HEK293 (cell line): Measurements from ENCODE around the gene EFHC1.

ENCODE experiments used
- GLIS1 ChIP-seq: fragments of 450-650 bp; formaldehyde crosslinking; IDR thresholded peaks from 2 replicates; pipeline ENCODE4 v1.5.1; 2016; ENCODE audit warnings: missing biosample characterization, missing genetic modification characterization
- GLIS2 ChIP-seq: fragments of 450-650 bp; formaldehyde crosslinking; IDR thresholded peaks from 2 replicates; pipeline ENCODE4 v1.5.1; 2016; ENCODE audit warnings: missing biosample characterization, missing genetic modification characterization
- KLF1 ChIP-seq: fragments of 450-650 bp; formaldehyde crosslinking; IDR thresholded peaks from 2 replicates; pipeline ENCODE4 v1.5.1; 2016; ENCODE audit warnings: missing biosample characterization, missing genetic modification characterization
- KLF10 ChIP-seq: fragments of 450-650 bp; IDR thresholded peaks from 2 replicates; pipeline ENCODE4 v1.5.1; 2018; ENCODE audit warnings: missing biosample characterization, mild to moderate bottlenecking, missing genetic modification characterization
- KLF16 ChIP-seq: fragments of 450-650 bp; formaldehyde crosslinking; IDR thresholded peaks from 2 replicates; pipeline ENCODE4 v1.5.1; 2017; ENCODE audit warnings: missing biosample characterization, missing genetic modification characterization
- KLF8 ChIP-seq: fragments of 450-650 bp; formaldehyde crosslinking; IDR thresholded peaks from 2 replicates; pipeline ENCODE4 v1.5.1; 2016; ENCODE audit warnings: missing biosample characterization, missing genetic modification characterization
- WT1 ChIP-seq: fragments of 450-650 bp; formaldehyde crosslinking; IDR thresholded peaks from 2 replicates; pipeline ENCODE4 v1.5.1; 2016; ENCODE audit warnings: missing biosample characterization, missing genetic modification characterization
- ZBTB11 ChIP-seq: fragments of 450-650 bp; formaldehyde crosslinking; conservative IDR thresholded peaks from 2 replicates; pipeline ENCODE4 v1.5.1; 2016; ENCODE audit warnings: low read depth, missing biosample characterization, missing genetic modification characterization
- ZBTB21 ChIP-seq: fragments of 450-650 bp; formaldehyde crosslinking; IDR thresholded peaks from 2 replicates; pipeline ENCODE4 v1.5.1; 2017; ENCODE audit warnings: missing biosample characterization, missing genetic modification characterization
- ZBTB26 ChIP-seq: fragments of 450-650 bp; formaldehyde crosslinking; optimal IDR thresholded peaks from 2 replicates; pipeline ENCODE3; 2016; ENCODE audit warnings: missing biosample characterization, mild to moderate bottlenecking, missing genetic modification characterization
- ZBTB48 ChIP-seq: fragments of 450-650 bp; formaldehyde crosslinking; IDR thresholded peaks from 2 replicates; pipeline ENCODE4 v1.5.1; 2016; ENCODE audit warnings: missing biosample characterization, missing genetic modification characterization
- ZEB2 ChIP-seq: fragments of 450-650 bp; formaldehyde crosslinking; IDR thresholded peaks from 2 replicates; pipeline ENCODE4 v1.5.1; 2016; ENCODE audit warnings: missing biosample characterization, missing genetic modification characterization
- ZFHX2 ChIP-seq: fragments of 450-650 bp; formaldehyde crosslinking; conservative IDR thresholded peaks from 2 replicates; pipeline ENCODE4 v1.5.1; 2016; ENCODE audit warnings: missing biosample characterization, missing genetic modification characterization
- ZNF112 ChIP-seq: fragments of 450-650 bp; formaldehyde crosslinking; IDR thresholded peaks from 2 replicates; pipeline ENCODE4 v1.5.0; 2017; ENCODE audit warnings: missing biosample characterization, missing genetic modification characterization
- ZNF155 ChIP-seq: fragments of 450-650 bp; formaldehyde crosslinking; IDR thresholded peaks from 2 replicates; pipeline ENCODE4 v1.5.1; 2016; ENCODE audit warnings: missing biosample characterization, missing genetic modification characterization
- ZNF157 ChIP-seq: fragments of 450-650 bp; formaldehyde crosslinking; IDR thresholded peaks from 2 replicates; pipeline ENCODE4 v1.5.1; 2016; ENCODE audit warnings: missing biosample characterization, missing genetic modification characterization
- ZNF2 ChIP-seq: fragments of 450-650 bp; formaldehyde crosslinking; IDR thresholded peaks from 2 replicates; pipeline ENCODE4 v1.5.1; 2016; ENCODE audit warnings: missing biosample characterization, missing genetic modification characterization
- ZNF350 ChIP-seq: fragments of 450-650 bp; formaldehyde crosslinking; IDR thresholded peaks from 2 replicates; pipeline ENCODE4 v1.5.0; 2017; ENCODE audit warnings: missing biosample characterization, mild to moderate bottlenecking, missing genetic modification characterization
- ZNF391 ChIP-seq: fragments of 450-650 bp; formaldehyde crosslinking; IDR thresholded peaks from 2 replicates; pipeline ENCODE4 v1.5.1; 2016; ENCODE audit warnings: low read depth, missing biosample characterization, missing genetic modification characterization, borderline replicate concordance
- ZNF404 ChIP-seq: fragments of 450-650 bp; formaldehyde crosslinking; IDR thresholded peaks from 2 replicates; pipeline ENCODE4 v1.5.1; 2017; ENCODE audit warnings: missing biosample characterization, missing genetic modification characterization
- ZNF48 ChIP-seq: fragments of 450-650 bp; formaldehyde crosslinking; IDR thresholded peaks from 2 replicates; pipeline ENCODE4 v1.5.1; 2016; ENCODE audit warnings: missing biosample characterization, missing genetic modification characterization
- ZNF580 ChIP-seq: fragments of 450-650 bp; formaldehyde crosslinking; IDR thresholded peaks from 2 replicates; pipeline ENCODE4 v1.5.1; 2016; ENCODE audit warnings: missing biosample characterization, missing genetic modification characterization
- ZNF660 ChIP-seq: fragments of 450-650 bp; IDR thresholded peaks from 2 replicates; pipeline ENCODE4 v1.5.1; 2018; ENCODE audit warnings: missing biosample characterization, mild to moderate bottlenecking, missing genetic modification characterization
- ZNF830 ChIP-seq: fragments of 450-650 bp; IDR thresholded peaks from 2 replicates; pipeline ENCODE4 v1.5.0; 2018; ENCODE audit warnings: missing biosample characterization, missing genetic modification characterization, low read depth, mild to moderate bottlenecking, moderate library complexity
- ZSCAN23 ChIP-seq: fragments of 450-650 bp; formaldehyde crosslinking; IDR thresholded peaks from 2 replicates; pipeline ENCODE4 v1.5.1; 2016; ENCODE audit warnings: missing biosample characterization, missing genetic modification characterization
- ZSCAN30 ChIP-seq: fragments of 450-650 bp; IDR thresholded peaks from 2 replicates; pipeline ENCODE4 v1.5.1; 2018; ENCODE audit warnings: missing biosample characterization, mild to moderate bottlenecking, missing genetic modification characterization, moderate library complexity
- ZXDB ChIP-seq: fragments of 450-650 bp; formaldehyde crosslinking; IDR thresholded peaks from 2 replicates; pipeline ENCODE4 v1.5.1; 2016; ENCODE audit warnings: missing biosample characterization, missing genetic modification characterization
- TF ChIP-seq, protein P1 (sequence below): fragments of 450-650 bp; formaldehyde crosslinking; IDR thresholded peaks from 2 replicates; pipeline ENCODE4 v1.5.1; 2016; ENCODE audit warnings: missing biosample characterization, missing genetic modification characterization
- TF ChIP-seq, protein P2 (sequence below): fragments of 450-650 bp; formaldehyde crosslinking; IDR thresholded peaks from 2 replicates; pipeline ENCODE4 v1.5.0; 2017; ENCODE audit warnings: missing biosample characterization, missing genetic modification characterization, borderline replicate concordance

The EFHC1 gene

DNA sequence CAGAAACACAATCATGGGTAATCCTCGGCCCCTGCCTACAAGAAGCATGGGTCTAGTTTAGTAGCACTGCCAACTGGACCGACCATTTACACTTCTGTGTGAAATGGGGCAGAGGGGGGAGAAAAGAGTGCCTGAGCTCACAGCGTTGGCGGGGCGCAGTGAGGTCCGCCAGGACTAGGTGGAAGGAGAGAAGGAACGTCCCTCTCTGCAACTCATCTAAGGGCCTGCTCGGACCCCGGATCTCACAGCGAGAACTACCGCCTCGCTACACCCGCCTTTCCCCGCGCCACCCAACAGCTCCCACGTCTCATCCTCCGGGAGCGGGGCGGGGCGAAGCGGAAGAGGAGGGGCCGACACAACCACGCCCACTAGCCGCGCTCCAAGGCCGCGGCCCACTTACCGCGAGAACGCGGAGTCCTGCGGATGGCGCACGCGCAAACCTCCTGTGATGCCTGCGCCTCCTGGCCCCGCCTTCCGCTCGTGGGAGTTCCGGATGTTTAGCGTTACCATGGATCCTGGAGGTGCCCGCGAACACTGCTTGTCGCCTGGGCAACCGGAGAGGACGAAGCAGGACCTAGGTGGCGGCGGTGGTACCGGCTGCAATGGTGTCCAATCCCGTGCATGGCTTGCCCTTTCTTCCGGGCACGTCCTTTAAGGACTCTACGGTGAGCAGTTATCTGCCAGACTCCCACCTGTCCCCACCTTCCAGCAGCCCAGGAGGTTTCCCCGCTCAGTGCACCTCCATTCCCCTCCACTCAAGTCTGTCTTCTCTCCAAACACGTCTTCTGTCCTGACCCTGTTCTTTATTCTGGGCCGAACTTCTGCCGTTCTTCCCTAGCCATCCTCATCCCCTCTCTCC is at the start of gene EFHC1 (continued):
- TF ChIP-seq ZNF404 (tag by site-specific recombination) (no peak), ZFHX2 (tag by site-specific recombination) (peak; percentile 91), ZNF48 (tag by site-specific recombination) (no peak), ZBTB11 (no peak), ZNF660 (tag by site-specific recombination) (peak; percentile 81), ZBTB21 (no peak), ZNF830 (tag by site-specific recombination) (no peak), ZNF2 (peak; percentile 6; the same call in 1 of the 2 replicates), ZNF112 (tag by site-specific recombination) (no peak), ZBTB48 (tag by site-specific recombination) (peak; percentile 62; the same call in 1 of the 2 replicates), ZEB2 (0 out of 2 replicates have a peak, but pooled peaks have one; percentile 22), ZNF580 (tag by site-specific recombination) (peak; percentile 57; the same call in 1 of the 2 replicates), ZNF391 (peak; percentile 81; the same call in 1 of the 2 replicates), ZSCAN30 (tag by site-specific recombination) (peak; percentile 61; the same call in 1 of the 2 replicates), WT1 (no peak; the same call in 1 of the 2 replicates), KLF16 (tag by site-specific recombination) (peak; percentile 86), ZNF155 (tag by site-specific recombination) (no peak), ZNF350 (tag by site-specific recombination) (no peak), KLF10 (tag by site-specific recombination) (peak; percentile 59; the same call in 1 of the 2 replicates), ZXDB (peak; percentile 61), ZNF157 (tag by site-specific recombination) (no peak), GLIS1 (tag by site-specific recombination) (0 out of 2 replicates have a peak, but pooled peaks have one; percentile 28), ZBTB26 (peak; percentile 97), GLIS2 (tag by site-specific recombination) (peak; percentile 44), KLF1 (tag by site-specific recombination) (peak; percentile 72), KLF8 (tag by site-specific recombination) (peak; percentile 84), ZSCAN23 (tag by site-specific recombination) (0 out of 2 replicates have a peak, but pooled peaks have one; percentile 6)
- TF ChIP-seq, protein P1, sequence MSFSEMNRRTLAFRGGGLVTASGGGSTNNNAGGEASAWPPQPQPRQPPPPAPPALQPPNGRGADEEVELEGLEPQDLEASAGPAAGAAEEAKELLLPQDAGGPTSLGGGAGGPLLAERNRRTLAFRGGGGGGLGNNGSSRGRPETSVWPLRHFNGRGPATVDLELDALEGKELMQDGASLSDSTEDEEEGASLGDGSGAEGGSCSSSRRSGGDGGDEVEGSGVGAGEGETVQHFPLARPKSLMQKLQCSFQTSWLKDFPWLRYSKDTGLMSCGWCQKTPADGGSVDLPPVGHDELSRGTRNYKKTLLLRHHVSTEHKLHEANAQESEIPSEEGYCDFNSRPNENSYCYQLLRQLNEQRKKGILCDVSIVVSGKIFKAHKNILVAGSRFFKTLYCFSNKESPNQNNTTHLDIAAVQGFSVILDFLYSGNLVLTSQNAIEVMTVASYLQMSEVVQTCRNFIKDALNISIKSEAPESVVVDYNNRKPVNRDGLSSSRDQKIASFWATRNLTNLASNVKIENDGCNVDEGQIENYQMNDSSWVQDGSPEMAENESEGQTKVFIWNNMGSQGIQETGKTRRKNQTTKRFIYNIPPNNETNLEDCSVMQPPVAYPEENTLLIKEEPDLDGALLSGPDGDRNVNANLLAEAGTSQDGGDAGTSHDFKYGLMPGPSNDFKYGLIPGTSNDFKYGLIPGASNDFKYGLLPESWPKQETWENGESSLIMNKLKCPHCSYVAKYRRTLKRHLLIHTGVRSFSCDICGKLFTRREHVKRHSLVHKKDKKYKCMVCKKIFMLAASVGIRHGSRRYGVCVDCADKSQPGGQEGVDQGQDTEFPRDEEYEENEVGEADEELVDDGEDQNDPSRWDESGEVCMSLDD (tag by site-specific recombination): 0 out of 2 replicates have a peak, but pooled peaks have one; percentile 26
- TF ChIP-seq, protein P2, sequence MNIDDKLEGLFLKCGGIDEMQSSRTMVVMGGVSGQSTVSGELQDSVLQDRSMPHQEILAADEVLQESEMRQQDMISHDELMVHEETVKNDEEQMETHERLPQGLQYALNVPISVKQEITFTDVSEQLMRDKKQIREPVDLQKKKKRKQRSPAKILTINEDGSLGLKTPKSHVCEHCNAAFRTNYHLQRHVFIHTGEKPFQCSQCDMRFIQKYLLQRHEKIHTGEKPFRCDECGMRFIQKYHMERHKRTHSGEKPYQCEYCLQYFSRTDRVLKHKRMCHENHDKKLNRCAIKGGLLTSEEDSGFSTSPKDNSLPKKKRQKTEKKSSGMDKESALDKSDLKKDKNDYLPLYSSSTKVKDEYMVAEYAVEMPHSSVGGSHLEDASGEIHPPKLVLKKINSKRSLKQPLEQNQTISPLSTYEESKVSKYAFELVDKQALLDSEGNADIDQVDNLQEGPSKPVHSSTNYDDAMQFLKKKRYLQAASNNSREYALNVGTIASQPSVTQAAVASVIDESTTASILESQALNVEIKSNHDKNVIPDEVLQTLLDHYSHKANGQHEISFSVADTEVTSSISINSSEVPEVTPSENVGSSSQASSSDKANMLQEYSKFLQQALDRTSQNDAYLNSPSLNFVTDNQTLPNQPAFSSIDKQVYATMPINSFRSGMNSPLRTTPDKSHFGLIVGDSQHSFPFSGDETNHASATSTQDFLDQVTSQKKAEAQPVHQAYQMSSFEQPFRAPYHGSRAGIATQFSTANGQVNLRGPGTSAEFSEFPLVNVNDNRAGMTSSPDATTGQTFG (tag by site-specific recombination): no peak
